Activated CD8-positive, alpha-beta memory T cell treated with anti-CD3 and anti-CD28 coated beads, Interleukin-2, amount 50 U/mL, for 1 hour (primary cell): ENCODE data around the gene CT45A7.
"Not testable (repeated sequence)": the region's sequence is repeated elsewhere in the genome, so short reads cannot be mapped to it uniquely, and the experiment has no call there.

ENCODE experiments used
- DNase-seq: peaks from one replicate; pipeline ENCODE4 v3.0.0-alpha.2; 2020; ENCODE audit errors: extremely low read depth

Gene CT45A7

GRCh38 chrX:135837180-135837579 lies at the start of gene CT45A7:
TSS of gene CT45A7 (minus strand) at chrX:135837280. CDS start at chrX:135833533, 3,747 bp downstream.
- DNase-seq = not testable (repeated sequence)

GRCh38 chrX:135882741-135883140 lies 45.7 kb upstream of the CT45A7 start:
- DNase-seq = not testable (repeated sequence)

GRCh38 chrX:135871712-135872111 lies 34.6 kb upstream of the CT45A7 start, which contains the start of gene CT45A9:
TSS of gene CT45A9 (minus strand) at chrX:135871812. CDS start at chrX:135868061, 3,751 bp downstream.
- DNase-seq = not testable (repeated sequence)

- not testable (repeated sequence) for DNase-seq
Measured at GRCh38 chrX:135854438-135854837, 17.4 kb upstream of the CT45A7 start, which contains the start of gene CT45A8. TSS of gene CT45A8 (minus strand) at chrX:135854538. CDS start at chrX:135850783, 3,755 bp downstream.

GRCh38 chrX:135819912-135820311 lies 17.2 kb downstream of the CT45A7 start, which contains the start of gene CT45A2:
TSS of gene CT45A2 (minus strand) at chrX:135820012. CDS start at chrX:135816265, 3,747 bp downstream.
- not testable (repeated sequence) for DNase-seq

- DNase-seq = not testable (repeated sequence)
Measured at GRCh38 chrX:135802687-135803086, 34.4 kb downstream of the CT45A7 start, which contains the start of gene CT45A6. TSS of gene CT45A6 (minus strand) at chrX:135802787. CDS start at chrX:135798993, 3,794 bp downstream.

GRCh38 chrX:135785403-135785802 lies 51.7 kb downstream of the CT45A7 start, which contains the start of gene CT45A5:
TSS of gene CT45A5 (minus strand) at chrX:135785503. CDS start at chrX:135781729, 3,774 bp downstream.
- not testable (repeated sequence) for DNase-seq
